GM11168 (cell line): ENCODE results near the gene UPK1B.
"Not testable (repeated sequence)": the region's sequence is repeated elsewhere in the genome, so short reads cannot be mapped to it uniquely, and the experiment has no call there.

Experiments
- in situ Hi-C: fragments of 300-500 bp; cut with MboI; formaldehyde crosslinking; loops from one replicate; pipeline ENCODE4 v1.12.0; 2022; ENCODE audit warnings: low sequenced_read_pairs; ENCODE audit not compliant: unreplicated experiment

Gene UPK1B

GRCh38 chr3:119242387-119243057, 69.1 kb downstream of the UPK1B start:
- in situ Hi-C loops, result not testable (repeated sequence)

DNA sequence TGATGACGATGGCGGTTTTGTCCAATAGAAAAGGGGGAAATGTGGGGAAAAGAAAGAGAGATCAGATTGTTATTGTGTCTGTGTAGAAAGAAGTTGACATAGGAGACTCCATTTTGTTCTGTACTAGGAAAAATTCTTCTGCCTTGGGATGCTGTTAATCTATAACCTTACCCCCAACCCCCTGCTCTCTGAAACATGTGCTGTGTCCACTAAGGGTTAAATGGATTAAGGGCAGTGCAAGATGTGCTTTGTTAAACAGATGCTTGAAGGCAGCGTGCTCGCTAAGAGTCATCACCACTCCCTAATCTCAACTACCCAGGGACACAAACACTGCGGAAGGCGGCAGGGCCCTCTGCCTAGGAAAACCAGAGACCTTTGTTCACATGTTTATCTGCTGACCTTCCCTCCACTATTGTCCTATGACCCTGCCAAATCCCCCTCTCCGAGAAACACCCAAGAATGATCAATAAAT, 69.7 kb downstream of the UPK1B start:
- in situ Hi-C loops, result not testable (repeated sequence)

GRCh38 chr3:119243712-119244111, 70.3 kb downstream of the UPK1B start:
- in situ Hi-C loops, result no loop called here

DNA sequence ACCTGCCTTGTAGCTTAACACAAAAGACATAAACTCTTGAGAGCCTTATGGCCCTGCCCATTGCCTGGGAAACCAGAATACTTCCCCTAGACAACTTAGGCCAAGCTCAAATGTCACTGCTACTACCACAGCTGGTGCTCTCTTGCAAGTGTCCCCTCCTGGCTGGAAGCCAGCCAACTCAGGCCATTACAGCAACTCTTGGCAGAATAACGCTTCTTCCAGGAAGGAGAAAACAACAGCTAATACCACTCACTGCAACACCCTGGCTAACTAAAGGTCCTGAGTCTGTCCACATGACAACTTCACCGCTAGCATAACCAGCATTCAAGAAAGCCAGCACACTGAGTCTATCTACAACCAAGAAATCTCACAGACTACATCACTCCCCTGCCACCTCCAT, 72.4 kb downstream of the UPK1B start:
- in situ Hi-C loops, result no loop called here
